ENCODE data around the gene PLP2.

PLP2 gene

DNA sequence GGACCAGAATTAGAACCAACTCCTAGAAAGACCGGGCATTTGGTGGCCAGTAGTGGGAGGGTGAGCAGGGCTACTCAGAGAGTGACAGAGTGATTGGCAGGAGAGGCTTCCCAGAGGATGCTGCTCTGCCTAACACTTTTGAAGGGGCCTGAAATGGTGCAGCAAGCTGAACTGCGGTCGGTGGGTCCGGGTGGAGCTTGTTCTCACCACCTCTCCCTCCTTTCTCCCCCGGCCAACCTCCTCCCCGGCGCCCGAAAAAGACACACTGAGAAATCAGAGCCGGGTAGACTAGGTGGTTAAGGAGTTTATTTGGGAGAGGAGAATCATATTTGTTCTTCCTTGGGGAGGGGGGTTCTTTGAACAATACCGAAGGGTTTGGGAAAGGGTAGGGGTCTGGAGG lies 15.8 kb downstream of the PLP2 start:
- FAIRE-seq, result no peak

DNA sequence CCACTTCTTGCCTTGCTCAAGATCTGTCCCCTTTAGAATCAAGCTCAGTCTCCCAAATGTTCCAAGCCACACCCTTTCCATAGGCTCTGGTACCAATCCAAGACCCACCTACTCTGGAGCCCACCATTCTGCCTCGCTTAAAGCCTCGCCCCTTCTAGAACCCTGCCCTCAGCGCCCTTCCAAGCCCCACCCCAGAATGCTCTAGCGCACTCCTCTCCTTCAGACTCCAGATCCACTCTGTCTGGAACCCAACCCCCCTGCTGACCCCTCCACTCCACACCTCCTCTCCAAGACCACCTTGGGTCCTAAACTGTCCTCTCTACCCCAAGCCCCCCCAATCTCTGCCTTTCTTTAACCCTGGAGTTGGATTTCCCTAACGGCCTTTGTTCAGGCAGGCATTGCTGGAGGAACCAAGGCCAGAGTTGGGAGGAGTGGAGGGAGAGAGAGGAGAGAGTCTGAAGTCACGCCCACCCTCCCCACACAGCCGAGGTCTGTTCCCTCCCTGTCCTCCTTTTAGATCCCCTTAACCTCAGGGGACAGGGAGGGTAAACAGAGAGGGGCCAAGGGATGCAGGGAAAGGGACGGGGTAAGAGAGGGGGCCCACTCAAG lies 16.9 kb downstream of the PLP2 start:
- no peak for FAIRE-seq

DNA sequence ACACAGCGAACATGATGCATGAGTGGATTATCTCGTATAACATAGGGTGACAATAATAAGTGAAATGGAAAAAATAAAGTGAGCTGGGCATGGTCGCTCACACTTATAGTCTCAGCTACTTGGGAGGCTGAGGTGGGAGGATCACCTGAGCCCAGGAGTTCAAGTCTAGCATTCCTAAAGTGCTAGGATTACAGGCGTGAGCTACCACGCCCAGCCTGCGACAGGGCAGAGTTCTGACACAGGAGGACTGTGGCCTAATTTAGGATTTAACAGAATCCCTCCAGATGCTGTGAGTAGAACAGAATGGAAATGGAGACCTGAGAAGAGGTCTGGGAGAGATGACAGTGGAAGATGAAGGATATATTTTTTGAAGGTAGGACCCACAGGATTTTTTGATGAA lies 17.9 kb downstream of the PLP2 start:
- no peak for FAIRE-seq

DNA sequence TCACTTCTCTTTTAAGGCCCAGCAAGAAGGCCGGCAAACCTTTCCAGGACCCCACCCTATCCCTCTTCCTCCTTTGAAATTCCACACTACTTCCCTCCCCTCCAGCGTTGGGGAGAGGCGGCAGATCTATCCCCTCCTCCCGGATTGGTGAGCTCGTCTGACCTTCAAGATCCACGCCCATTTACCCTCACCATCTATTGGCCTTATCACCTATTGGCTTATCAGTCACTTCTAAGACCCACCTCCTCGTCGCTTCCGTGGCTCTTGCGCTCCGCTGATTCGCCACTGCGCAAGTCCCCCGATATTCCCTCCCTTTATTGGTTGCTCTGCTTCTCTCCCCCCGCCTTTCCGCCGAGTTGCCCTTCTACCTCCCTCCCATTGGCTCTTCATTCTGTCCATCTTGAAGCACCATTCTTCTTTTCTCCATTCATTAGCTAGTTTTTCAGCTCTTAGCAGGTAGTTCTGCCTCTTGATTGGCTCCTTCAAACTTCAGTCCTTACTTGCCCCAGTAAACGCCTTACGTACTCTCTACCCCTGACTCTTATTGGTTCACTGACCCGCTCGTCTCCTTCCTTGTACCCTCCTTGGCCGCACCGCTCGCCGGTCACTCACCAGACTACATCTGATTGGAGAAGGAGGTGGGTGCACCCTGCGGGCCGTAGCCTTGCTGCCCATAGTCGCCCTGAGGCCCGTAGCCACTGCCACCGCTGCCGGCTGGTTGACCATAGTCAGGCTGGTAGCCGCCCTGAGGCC lies 19.3 kb downstream of the PLP2 start:
- peak; percentile 95 for FAIRE-seq

DNA sequence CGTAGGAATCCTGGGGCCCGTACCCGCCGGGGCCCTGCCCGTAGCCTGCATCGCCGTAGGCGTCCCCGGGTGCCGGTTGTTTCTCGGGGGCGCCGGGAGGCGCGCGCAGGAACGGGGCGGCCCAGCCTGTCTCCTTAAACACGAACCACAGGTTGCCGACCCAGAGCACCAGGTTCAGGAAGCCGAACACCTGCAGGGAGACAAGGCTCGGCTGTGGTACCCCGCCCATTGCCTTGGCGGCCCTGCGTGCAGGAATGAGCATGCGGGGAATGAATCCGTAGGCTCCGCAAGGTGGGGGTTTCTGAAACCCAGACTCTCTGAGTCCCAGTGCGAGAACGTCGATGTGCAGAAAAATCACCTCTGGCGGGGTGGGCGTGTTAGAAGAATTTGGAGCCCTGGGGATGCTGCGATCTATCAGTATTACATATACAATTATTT lies 19.9 kb downstream of the PLP2 start:
- no peak for FAIRE-seq

DNA sequence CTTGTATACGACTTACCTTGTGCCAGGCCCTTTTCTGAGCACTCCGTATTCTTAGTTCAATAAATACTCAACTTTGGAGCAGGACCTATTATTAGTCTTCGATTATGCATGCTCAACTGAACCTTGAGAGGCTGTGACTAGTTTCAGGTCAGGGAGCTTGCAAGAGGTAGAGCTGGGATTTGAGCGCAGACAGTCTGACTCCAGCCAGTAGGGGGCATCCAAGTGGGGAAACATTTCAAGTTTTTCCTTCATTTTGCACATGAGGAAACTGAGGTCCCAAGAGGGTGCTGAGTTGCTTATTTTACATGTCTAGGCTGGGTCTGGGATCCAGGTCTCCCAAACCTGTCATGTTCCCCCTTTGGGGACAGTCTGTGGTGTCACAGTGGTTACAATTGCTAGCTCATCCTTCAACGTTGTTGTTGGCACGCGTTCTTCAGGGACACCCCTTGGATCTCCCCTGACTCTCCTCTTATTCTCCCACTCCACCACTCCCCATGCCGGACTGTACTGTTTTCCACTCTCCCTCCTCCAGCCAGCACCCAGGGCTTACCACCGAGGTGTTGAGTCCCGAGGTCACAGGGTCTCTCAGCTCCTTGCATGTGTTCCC lies 21.1 kb downstream of the PLP2 start:
- FAIRE-seq, result no peak

DNA sequence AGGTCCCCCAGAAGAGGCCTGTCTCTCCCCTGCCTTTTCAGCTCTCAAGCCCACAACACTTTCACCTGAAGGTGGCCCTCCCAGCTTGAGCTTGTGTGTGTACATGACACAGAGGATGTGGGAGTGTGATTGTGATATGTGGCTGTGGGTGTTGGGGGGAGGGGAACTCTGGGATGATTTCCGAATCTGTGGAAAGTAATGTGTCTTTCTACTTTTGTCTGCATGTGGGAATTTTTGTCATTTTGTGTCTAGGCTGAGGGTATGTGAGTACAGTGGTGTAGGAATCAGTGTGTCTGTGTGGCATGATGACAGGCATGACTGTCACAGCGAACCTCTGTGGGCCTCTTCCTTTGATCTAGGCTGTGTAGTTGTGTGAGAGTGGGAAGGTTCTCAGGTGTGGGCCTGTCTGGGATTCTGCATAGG lies 21.9 kb downstream of the PLP2 start:
- FAIRE-seq, result no peak

DNA sequence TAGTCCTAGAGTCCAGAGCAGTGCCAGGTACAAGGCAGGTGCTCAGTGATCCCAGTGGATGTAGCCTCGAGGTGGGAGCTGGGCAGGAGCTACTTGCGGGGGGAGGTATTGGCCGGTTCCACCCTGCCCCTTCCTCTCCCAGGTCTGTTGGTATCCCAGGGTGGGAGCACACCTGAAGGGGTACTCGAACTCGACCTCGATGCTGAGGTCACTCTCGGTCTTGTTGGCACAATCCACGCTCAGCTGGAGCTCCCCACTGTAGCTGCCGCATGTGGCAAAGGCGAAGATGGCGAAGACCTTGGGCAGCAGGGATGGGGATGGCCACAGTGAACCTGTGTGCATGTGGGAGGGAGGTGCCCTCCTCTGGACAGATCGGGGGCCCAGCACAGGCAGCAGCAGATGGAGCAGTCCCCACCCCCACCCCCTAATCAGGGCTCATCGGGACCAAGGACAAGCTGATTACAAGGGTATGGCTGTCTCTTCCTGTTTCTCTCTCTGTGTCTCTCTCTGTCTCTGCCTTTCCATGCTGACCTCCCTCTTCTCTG lies 25.9 kb downstream of the PLP2 start:
- FAIRE-seq, result no peak

DNA sequence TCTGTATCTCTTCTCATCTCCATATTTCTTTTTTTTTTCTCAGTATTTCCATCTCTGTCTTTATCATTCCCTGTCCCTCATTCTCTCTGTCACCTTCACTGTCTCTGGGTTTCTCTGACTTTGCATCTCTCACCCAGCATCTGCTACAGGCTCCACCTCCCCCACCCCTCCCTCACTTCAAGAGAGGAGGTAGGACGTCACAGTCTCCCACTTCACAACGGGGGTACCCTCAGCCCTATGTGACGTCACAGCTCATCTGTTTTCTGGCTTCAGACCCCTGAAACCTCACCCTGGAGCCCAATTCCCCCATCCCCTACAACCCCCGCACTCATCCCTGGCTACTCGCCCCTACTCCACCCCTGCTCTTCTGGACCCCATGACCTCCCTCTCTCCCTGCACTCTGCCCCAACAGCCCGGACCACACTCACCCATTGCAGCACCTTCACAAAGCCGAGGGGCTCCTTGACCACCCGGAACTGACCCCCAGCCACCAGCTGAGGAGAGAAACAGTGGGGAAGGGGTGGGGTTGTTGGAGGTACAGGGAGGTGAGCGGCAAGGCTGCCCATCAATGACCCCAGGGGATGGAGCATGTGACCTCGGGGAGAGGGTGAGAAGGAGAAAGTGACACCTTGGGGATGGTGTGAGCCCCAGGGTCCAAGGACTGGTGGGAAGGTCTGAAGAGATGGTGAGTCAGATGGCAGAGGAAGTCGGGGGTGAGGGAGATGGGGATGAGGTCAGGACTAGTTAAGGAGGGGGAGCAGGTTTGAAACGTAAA lies 27.0 kb downstream of the PLP2 start:
- no peak for FAIRE-seq

DNA sequence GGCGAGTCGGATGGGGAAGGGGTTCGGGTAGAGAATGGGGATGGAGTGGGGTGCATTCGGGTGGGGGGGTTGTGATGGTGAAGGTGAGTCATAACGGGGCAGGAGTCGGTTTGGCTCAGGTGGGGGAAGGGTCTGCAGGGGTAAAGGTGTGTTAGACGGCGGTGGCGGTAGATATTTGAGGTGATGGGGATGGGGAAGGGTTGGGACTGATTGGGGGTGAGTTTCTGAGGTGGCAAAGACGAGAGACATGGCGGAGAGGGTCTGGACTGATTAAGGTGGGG lies 27.6 kb downstream of the PLP2 start:
- FAIRE-seq, result no peak

DNA sequence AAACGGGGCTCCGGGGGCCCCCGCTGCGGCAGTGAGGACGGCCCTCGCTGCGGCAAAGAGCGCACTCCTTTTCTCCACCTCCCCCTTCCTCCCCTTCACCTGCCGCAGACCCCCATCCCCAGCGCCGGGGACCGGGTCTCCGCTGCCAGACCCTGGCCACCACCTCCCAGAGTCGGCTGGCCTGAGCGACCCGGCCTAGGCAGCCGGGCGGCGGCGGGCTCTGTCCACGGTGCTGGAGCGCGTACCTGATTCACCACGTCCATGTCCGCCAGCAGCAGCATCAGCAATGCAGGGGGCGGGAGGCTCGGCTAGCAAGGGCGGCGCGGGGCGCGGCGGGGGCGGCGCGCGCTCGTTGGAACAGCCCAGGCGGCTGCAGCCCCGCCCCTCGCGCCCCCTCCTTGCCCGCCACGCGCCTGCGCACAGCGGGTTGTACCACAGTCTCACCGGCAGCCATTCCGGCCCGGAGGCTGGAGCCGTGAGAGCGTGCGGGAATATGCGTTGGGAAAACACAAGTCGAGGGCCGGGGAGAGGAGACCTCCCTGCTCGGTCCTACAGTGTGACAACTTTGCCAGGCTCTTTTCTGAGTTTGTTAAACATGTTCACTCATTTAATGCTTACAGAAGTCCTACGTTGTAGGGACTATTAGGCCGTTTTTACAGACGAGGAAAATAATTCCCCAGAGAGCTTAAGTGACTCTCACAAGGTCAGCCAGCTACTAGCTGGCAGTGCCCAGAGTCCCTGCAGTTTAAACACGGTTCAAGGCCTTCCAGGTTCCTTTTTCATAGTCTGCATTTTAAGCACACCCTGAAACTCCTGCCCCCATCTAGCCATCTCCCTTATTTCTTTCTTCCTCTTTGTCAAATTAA lies 28.4 kb downstream of the PLP2 start, which contains the start of gene SYP:
Gene SYP, minus strand, starts transcription at position 288 of the 866 bp plus-strand sequence. Its CDS starts 7 bp downstream, at position 281.
- no peak for FAIRE-seq

DNA sequence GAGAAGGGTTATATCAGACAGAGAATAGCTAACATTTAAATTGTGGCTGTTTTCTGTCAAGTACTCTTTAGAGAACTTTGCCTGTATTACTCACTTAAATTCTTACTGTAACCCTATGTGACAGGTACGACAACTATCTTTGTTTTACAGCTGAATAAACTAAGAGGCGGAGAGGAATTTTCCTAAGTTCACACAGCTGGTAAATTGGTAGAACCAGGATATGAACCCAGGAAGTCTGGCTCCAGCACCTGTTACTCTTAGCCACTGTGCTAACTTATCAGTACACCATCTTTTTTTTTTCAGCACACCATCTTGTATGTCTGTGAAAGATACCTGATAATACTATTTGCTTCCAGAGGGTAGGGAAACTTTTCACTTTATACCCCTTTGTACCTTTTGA lies 30.3 kb downstream of the PLP2 start:
- FAIRE-seq, result no peak

DNA sequence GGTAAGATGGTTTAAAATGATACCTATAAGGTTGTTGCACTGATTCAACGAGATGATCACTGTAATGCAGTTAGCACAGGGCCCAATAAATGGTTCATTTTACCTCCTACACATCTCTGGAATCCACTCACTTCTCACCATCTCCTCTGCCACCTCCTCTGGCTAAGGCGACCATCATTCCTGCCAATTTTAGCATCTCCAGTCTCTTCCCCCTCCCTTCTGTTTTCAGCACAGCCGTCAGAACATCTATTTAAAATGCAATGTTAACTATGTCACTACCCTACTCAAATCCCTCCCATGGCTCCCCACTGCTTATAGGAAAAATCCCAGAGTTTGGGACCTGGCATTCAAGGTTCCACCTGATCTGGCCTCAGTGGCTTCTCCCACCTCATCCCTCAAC lies 31.8 kb downstream of the PLP2 start:
- FAIRE-seq, result no peak

DNA sequence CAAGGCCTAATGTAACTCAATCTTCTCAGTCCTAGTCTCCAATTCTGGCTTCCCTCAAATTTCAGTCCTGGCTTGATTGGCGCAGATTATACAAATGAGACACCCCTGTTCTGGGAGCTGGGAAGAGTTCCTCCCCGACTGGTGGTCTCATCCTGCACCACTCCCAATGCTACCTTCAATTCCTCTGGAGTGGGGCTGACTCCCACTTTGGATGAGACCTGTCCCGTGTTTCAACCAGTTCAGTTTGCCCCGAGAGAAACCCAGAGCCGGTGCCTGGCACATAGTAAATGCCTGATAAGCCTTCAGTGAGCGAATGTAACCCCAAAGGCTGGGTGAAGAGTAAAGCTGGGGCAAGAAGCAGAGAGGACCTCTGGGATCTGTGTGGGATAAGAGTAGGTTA lies 32.3 kb downstream of the PLP2 start:
- FAIRE-seq, result no peak

DNA sequence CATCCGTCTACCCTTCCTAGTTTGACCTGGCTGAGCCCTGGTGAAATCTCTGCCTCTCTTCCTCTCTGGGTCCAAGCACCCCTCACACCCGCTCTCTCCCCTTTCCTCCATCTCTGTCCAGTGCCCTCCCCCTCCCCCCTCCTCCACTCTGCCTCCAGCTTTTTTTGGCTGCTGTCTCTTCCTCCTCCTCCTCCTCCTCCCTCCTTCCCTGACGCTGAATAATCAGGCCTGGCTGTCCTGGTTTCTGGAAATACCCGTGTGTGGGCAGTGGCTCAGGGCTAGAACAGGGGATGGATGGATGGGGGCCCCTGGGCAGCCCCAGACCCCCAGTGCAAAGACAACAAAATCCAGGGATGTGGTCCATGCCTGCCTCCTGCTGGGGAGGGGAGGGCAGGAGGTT lies 33.0 kb downstream of the PLP2 start:
- FAIRE-seq, result no peak

DNA sequence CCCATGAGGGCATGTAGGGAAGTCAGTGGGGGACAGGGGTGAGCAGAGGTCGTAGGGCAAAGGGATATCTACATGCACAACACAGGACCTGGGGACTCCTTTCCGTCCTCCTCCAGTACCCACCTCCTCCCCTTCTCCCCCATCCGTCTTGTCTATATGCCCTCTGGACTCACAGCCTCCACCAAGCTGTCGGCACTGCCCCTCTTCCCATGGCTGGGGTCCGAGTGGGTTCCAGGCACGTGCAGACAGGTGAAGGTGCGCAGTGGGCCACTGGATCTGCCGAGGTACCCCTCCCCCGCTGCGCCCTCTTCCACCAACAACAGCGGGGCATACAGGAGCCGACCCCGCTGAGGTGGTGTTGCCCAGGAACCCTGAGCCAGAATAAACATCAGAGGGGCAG lies 33.7 kb downstream of the PLP2 start:
- no peak for FAIRE-seq

DNA sequence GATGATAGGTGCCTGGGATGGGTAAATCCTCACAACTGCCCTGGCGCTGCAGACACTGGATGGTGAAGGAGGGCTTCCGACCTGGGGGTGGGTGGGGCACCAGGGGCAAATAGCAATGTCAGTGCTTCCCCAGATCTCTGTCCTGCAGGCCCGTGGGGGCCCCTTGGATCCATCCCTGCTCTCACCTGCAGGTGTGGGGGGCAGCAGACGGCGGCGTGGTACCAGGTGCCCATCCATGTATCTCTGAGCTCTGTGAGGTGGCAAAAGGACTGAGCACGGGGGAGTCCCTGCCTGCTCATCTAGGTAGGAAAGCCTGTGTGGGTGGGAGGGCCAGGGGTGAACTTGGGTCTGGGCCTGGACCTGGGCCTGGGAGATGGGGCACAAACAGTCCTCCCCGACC lies 34.8 kb downstream of the PLP2 start:
- FAIRE-seq, result no peak

DNA sequence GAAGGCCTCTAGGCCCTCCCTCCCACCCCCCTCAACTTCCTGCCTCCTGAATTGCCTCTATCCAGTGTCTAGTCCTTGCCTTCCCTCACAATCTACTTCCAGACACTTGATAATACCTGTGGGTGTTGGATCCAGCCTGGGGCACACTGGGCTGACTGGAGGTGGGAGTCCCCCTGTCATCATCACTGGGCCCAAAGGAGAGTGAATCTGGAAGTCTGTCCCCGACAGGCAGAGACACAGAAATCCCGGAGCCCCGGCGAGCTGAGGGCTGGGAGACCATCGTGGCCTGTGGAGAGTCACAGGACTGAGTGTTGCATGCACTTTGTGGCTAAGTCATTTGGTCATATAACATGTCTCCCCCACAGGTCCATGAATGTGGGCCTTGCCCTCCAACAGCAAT lies 36.7 kb downstream of the PLP2 start:
- FAIRE-seq, result no peak

DNA sequence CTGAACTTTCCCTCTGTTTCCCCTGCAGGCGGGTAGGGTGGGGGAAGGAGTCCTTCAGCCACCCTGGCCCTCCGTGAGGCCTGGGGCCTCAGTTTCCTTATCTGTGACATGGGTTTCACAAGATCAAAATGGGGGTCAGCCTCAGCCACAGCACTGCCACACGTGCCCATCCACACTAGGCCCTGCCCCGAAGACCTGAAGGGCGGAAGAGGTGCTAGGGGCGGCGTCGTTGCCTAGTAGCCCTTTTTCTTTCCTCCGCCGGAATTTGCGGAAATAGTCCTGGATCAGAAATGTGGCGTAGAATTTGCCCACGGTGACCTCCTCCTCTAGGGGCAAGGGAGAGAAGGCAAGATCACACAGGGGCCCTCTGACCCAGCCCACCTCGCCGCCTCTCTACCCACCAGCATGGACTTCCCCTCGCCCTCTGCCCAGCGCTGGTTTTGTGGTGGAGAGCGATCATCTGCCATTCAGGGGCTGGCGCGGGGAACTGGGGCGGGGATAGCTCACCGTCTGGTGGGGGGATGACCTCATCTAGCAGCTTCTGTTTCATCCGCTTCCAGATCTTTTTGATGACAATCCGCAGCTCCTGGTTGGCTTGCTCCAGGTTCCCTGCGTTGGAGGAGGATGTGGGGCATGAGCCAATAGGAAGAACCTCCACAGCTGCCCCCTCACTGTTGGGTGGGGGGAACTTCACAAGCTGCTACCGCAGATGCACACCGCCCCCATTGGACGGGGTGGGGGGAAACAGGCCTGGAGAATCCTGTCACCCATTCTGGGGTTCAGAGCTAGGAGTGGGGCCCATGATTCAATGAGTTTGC lies 37.9 kb downstream of the PLP2 start:
- no peak for FAIRE-seq

DNA sequence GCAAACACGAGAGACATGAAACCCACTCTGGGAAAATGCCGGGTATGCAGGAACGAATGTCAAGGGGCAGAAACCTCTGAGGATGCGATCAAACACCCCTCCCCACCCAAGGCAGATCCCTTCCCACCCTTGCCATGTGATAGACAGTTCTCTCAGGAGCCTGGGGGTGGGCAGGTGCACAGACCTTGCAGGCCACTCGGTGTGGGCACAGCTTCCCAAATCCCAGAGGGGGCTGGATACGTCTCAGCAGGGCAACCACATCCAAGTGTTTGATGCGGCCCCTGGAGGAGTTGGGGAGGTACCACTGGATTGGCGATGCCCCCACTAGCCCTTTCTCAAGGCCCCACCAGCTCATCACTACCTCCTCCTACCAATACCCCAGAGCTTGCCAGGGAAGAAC lies 38.7 kb downstream of the PLP2 start:
- no peak for FAIRE-seq

DNA sequence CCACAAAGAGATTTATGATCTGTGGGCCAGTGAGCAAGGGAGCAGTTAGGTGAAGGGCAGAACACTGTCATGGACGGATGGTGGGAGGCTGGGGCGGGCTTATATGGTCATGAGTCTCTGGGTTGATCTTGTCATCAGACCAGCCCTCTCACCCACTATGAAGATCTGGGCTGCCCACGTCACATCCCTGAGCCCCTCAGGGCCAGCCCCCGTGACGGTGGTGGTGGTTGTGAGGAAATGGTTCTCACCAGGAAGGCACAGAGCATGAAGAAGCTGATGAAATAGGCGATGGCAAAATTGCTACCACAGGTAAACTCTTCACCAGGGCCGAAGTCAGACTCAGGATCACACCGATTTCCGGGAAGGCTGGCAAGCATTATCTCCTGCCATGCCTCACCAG lies 39.4 kb downstream of the PLP2 start:
- no peak for FAIRE-seq

DNA sequence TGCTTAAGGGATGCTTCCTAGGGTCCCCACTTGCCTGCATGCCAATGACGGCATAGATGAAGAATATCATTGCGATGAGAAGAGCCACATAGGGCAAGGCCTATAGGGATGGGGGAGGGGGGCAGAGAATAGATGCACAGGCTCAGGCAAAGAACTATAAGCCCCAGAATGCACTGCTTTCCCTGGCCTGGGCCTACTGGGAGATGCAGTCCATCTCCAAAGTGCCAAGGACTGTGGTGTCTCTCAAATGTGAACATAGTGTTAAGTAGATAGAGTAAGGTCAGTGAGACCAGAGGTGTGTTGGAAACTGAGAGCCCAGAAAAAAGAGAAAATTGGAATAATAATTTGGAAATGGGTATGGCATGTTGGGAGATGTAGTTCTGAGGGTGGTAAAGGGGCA lies 40.5 kb downstream of the PLP2 start:
- FAIRE-seq, result no peak
